GM18873 (cell line): ENCODE results near the gene FRMD4A.

Experiments used
- ATAC-seq: cut with Tn5 transposase; IDR thresholded peaks from one replicate; pipeline ENCODE4 v1.9.1; 2021; ENCODE audit warnings: mild to moderate bottlenecking, moderate library complexity, moderate number of reproducible peaks; ENCODE audit not compliant: unreplicated experiment, low FRiP score

The FRMD4A gene

DNA sequence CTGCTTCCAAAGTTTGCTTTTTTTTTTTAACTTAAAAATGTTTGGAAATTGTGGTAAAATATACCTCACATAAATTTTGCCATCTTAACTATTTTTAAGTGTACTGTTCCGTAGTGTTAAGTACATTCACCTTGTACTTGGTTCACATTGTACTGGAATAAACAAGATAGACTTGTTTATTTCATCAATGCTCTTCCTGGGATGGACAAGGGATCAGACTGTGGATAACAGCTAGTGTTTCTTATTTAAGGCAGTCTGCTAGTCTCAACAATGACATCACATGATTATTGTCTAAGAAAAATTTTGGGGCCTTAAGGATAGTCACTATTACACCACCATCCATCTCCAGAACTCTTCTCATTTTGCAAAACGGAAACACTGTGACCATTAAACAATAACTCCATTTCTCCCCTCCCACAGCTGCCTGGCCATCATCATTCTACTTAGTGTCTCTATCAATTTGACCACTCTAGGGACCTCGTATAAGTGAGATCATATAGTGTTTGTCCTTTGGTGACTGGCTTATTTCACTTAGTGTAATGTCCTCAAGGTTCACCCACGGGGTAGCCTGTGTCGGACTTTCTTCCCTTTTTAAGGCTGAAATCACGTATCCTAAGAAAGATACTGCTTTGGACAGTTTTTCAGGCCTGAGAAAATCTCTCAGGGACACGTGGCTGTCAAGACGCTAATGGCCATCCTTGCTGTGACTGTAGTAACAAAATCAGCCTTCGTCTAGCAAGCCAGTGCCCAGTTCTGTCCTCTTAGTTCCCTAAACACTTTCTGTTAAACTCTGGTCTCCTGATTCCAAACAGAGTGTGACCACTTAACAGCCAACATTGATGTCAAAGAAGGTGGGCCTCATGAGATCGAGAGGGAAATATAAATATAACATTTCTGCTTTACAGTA is 305.2 kb downstream of the FRMD4A start:
- no peak for ATAC-seq

DNA sequence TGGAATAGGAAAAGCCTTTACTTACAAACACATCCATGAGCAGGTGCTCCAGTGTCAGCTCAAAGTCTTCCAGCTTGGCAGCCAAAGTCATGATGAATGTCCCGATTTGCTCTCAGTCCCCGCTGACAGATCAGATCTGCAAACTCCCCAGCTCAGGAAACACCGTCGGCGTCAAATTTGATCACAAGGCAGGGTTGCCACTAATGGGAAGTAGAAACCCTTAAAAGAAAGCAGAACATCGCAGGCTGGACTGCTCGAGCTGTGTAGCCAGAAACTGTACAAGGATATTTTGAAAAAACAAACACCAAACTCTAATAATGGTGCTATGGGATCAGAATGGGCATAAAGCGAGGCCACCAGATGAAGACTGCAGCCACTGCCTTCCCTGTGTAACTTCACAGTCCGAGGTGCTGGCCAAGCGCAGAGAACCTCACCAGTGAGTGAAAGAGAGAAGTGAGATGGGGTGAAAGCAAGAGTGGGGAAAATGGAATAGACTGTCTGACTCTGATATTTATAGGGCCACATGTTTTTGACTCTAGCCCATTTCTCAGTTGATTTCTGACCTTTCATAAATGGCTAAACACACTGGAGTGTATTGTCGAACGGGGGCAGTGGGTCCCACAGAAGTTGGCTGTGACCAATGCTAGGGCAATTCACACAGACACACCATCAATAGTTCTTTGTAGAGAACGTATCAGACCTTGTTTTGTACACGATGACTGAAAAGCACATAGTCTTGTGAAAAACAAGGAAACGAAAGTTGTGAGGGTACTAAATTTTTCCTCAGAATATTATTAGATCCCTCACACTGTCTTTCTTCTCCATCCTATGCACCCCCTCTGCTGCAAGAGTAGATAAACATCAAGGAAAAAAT is 306.2 kb downstream of the FRMD4A start:
- no peak for ATAC-seq

DNA sequence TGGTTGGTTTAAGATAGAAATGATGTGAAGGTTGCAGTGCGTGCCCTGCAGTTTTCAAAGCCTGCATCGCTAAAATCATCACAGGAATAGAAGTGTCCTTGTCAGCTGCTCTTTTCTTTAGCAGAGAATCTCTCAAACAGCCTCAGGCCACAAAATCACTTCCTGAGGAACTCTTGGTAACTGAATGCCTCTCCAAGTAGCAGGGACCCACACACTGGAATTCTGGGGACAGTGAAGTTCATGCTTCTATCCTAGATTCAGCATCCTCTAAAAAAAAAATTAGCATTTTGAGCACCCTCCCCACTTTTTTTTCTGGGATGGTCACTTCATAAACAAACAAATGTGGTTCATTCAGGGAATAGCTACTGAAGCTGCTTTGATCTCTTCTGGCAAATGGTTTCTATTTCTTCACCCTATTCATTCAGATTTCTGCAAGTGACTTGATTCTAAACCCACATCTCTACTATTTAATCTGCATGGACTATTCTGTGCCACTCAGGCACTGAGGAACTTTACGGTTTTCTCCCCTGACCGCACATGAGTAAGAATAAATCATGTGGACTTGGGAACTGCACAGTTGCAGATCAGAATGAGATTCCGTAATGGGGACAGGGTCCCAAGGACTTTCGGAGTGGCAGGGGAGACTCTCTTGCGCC is 306.9 kb downstream of the FRMD4A start:
- no peak for ATAC-seq

DNA sequence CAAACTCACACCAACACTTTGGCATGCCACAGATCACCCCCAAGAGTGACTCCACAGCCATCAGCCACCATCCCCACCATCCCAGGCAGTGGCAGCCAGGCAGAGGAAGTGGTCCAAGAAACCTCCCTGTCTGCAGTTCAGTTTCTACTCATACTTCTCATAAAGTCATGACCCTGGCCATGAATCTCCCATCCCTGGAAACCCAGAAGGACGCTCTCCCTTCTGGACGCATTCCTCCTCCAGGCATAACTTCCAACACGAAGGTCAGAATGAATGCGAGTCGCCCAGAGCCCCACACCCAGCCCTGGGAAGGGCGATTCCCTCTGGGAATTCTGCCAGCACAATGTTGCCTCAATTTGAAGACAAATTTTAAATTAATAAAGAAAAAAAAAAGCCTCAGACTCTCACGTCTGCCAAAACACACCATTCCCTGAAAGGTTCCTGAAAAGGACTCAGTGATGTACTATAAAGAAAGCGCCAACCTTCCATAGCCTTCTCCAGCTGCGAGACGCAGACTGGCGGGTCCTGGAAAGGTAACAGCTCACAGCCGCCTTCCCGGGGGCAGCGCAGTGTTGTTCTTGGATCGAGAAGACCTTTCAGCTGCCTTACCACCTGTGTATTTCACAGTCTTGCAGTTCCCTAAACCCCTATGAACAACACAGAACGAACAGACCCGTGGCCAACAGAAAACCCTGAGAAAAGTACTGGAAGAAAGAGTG is 307.6 kb downstream of the FRMD4A start:
- ATAC-seq: no peak

DNA sequence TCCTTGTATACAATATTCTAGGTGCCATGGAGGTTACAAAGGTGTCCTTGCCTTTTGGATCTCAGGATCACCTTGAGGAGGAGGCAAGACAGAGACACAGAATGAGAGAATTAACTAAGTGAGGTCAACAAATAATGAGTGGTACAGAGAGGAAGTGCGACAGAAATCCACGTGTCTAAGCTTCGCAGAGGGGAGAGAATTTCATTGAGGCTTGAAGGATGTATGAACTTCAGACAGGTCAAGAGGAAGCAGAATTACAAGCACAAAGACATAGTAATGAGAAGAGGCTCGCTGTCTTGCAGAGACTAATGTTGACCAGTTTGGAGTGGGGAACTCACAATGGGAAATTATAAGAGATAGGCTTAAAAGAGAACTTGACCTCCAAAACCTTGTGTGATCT is 308.7 kb downstream of the FRMD4A start:
- no peak for ATAC-seq

DNA sequence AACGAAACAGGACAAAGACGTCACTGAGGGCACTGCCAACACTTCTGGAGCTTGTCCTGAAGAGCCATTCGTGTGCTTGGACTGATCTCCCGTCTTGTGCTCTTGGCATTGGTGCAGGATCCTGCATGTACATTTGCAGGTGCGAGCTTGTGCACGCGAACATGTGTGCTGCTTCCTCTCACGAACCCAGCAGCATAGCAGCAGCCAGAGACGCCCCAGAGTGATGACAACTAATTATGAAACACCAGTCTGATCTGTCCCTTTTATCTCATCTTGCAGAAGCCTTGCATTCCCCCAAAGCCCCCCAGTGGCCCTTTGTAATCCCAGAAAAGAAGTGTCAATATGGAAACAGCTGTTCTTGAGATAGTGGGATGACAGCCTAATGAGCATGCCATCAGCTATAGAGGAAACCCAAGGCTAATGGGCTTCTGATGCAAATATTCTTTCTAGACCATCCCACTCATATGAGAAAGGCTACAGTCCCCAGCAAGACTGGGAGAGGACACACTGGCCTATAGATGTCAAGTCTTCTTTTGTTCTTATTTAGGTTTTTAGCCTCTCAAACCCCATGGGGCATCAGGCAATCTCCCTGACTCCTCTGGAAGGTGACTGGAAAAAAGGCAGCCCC is 310.6 kb downstream of the FRMD4A start:
- ATAC-seq: no peak

DNA sequence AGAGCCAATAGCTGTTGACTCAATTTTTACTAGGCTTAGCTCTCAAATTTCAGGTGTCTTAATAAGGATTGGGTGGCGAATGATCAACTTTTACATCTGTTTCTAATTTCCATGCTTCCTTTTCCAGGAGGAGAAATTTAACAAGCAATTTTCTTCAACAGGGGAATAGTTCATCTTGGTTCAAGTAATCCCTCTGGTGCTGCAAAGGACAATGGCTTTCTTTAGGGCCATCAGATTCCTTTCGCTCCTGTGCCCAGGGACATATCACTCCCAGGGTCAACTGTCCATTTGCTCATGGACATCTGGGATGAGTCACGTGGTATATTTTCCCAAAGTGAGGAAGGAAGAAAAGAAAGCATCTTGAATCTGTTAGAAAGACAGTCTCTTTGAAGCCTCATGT is 313.3 kb downstream of the FRMD4A start:
- ATAC-seq: no peak

DNA sequence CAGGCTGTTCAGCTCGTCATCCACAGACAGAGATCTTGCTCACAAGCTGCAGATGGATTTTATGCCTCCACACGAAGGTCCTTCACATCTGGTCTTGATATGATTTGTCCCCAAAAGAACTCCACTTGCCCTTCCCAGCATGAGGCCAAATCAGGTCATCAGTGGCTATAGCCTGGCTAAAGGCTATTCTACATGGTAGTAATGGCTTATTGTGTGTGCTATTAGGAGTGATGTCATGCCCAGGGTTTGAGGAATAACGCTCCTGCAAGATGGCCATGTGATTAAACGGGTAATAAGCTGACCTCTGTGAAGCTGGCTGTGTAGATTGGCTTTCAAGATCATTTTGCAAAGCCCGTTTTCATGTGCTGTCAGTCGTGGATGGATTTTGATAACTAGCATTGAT is 313.8 kb downstream of the FRMD4A start:
- no peak for ATAC-seq

DNA sequence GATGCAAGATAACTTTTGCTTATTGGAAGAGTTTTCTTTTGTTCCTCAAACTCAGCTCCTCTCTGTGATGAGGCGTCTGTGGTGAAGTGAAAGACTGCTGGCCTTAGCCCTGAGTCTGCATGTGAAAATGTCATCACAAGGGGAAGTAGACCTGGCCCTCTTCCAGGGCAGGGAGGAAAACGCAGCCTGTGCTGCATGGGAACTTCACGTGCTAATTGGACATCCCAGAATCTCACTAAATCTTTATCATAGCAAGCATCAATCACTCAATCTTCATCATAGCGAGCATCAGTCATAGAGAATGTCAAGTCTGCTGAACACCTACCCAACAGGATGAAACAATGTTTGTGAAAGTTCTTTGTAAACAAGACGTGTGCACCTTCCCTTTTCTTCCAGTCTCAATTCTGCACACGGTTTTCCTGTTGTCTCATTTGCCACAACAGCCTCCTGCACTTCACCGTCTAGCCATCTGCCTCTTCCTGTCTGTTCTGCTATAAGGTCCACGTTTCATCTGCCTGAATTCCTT is 314.6 kb downstream of the FRMD4A start:
- no peak for ATAC-seq

DNA sequence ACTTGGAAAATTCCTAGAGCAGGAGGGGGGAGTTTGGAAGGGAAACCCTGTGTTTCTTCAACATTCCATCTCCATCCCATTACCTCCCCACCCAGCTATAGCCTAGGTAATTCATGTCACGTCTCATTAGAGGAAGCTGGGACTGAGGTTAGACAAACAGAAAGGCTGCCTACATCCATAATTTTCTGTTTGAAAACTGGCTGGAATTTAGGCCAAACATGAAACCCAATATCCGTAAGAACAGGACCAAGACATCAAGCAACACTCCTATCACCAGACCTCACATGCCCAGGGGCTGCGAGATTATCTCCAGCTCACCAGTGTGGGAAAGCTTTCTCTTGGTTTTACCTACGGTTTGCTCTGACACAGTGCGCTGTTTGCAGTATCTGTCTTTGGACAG is 316.3 kb downstream of the FRMD4A start:
- no peak for ATAC-seq

DNA sequence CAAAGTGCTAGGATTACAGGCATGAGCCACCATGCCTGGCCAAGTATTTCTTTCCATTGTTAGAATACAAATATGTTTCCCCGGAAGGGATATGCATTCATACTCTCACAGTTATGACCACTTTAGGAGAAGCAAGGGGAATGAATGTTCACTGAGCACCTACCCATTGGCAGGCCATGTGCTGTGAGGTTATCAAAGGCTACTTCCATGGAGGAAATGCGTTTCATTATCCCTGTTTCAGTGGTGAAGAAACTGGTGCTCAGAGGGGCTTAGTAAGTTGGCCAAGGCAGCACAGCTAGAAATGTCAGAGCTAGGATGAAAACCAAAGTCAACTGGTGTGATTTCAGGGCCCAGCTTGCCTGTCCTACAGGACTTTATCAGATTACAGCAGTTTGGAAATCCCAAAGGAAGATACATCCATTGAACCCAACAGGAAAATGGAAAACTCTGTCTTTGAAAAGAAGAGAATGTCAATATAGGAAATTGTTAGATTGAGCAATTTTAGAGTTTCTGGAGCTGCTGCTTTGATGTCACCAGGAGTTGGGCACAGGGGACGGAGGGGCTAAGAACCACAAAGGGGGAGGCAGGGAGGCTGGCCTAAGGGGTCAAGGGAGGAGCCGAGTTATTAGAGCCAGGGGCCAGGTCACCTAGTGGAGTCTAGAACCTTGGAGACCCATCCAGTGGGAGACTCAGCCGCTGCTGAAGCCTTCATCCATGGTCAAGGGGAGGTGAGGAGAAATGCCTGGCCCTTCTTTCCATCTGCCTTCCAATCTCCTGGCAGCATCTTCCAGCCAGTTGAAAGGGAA is 319.8 kb downstream of the FRMD4A start:
- no peak for ATAC-seq

DNA sequence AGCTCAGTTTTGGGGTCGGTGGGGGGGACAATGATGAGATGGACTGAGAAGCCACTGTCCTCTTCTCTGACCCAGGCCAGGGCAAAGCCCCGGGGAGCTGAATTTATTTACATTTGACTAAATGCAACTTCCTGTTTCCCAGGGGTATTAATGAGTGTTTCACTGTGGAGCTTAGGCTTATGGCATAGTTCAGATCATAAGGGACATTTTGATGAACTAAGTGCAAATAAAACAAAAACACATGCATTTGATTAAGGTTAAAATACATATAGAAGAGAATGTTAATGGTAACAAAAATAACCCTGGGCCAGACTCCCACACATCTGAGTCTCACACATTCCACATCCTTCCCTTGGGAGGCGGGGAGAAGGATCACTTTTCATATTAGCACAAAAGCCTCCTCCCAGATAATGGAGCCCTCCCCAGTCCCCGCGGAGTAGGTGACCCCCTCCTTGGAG is 320.6 kb downstream of the FRMD4A start:
- no peak for ATAC-seq

DNA sequence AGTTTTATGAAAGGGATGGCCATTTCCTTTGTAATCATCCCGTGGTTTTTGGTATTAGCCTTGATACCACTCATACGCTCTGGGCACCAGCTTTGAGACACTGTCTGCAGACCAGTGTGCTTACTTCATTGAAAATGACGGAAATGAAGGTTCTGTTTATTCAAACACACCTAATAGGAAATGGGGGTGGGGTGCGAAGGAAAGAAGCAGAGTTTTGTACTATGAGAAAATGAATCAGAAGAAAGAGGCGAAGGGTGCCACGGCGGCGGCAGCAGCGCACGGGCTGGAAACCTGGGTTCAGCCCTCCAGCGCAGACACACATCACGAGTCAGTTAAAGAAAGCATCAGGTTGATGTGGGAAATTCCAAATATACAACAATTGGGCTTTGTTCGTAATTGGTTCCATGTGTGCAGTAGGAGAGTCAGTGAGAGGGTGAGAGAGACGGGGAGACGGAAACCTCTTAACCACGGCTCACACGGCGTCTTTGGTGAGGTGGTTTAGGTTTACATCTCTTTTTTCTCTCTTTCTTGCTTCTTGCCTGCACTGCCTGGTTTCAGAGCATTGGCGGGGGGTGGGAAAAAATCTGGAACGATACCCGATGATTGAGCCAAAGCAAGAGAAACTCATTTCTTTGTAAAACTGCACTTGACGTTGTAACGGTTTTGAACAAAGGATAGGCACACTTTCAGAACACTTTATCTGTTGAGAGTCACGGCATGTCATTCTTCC is 321.2 kb downstream of the FRMD4A start:
- no peak for ATAC-seq

DNA sequence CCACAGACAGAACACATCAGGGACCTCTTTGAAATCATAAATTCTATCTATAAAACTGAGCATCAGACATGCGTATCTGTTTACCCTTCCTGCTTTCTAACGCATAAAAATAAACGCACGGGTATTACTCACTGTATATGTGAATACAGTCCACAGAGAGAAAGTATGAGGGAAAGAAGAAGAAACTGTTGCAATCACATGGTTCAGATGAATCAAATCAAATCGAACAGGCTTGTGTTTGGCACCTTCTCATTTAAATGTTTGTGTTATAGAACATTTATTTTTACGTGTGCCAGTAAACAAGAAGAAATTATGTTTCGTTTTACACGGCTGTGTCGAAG is 322.0 kb downstream of the FRMD4A start:
- ATAC-seq: no peak

DNA sequence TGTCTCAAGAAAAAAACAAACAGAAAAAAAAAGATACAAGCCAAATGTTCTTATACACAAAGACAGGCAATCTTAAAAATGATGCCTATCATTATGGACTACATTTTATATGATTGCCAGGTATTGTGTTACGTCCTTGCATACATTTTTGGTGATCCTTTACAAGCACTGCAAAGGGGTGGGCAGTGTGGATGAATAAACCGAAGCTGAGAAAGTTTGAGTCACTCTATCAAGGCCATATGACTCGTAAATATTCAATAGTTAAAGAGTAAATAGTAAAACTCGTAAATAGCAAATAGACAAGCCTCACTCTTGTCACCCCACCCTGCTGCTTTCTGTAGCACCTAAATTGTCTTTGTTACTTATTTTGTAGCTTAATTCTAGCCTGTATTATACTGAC is 326.2 kb downstream of the FRMD4A start:
- ATAC-seq: no peak

DNA sequence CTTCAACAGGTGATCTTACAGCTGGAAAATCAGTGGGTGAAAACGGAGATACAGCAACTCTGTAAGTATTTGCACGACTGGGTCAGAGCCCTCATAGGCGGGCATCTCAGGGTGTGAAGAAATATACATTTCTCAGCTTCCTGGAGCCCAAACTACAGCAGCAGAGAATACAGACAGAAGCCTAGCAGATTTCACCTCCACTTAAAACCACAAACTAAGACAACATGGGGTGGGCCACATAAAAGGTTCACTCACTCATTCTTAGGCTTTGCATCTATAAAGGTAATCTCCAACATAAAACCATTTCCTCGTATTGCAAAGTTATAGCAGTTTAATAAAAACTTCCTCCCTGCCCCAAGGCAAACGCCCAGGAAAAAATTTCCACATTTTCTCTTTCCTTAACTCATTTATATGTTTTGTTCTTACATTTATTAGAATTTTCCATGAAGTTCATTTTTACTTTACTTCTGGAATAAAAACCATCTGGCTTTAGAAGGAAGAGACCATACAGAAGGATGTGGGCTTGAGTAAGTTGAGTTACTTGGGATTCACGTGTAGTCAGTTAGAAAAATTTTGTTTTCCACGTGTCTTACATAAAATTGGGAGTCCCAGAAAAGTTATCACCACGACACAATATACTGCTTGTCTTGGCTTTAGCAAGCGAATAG is 327.1 kb downstream of the FRMD4A start:
- no peak for ATAC-seq

DNA sequence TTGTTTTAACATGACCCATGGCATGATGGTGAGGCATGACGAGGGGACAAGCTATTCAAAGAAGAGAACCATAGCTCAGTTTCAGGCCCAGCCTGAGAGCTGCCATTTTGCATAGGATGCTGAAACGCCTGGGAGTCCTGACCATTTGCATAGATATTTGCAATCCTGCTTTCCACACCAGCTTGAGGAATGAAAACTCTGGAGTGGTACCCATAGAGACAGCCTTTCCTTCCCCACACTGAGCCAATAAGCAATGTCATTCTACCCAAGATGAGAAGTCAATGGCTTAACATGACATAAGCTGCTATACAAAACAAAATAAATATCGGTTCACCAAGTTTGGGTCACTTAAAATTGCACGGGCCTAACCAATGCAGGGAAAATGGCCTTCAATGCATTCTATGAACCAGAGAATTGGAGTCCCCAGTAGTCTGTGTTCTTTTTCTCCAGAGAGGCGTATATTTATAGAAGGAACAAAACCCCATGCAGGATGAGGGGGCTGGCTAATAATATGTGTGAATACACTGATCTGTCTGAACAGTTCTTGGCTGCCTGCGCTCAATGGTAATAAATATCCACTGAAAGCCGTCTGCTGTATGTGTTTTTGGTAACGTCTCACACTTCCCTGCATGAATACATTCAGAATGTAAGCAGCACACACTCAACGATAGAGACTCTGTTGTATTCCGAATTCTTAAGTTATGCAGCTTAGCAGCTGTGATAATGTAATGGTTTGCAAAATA is 329.3 kb downstream of the FRMD4A start:
- no peak for ATAC-seq
